HCT116 (cell line): ENCODE results near the gene PRIMPOL. TPM values are rescaled to one million over a fixed set of nuclear protein-coding genes. Genes with fewer than 3 reads are reported as not detected.

Experiments used
- ATAC-seq: fragments of 200-7000 bp; cut with Tn5 transposase; 2 replicates; pipeline ENCODE4 v1.9.1; 2020; ENCODE audit warnings: mild to moderate bottlenecking, moderate library complexity
- BruUV-seq: library from RNA; stranded (reverse); fragments of 400-500 nt; replicated peaks from 2 replicates; lab custom pipeline; 2021; lab: Mats Ljungman, UMichigan
- CTCF ChIA-PET: fragments of 300-600 bp; sonication (Branson Sonifier 250); formaldehyde crosslinking; loops from one replicate; lab custom pipeline; 2021; ENCODE audit warnings: antibody characterized with exemption; lab: Charles Lee
- POLR2A ChIA-PET: fragments of 300-600, 350-600 bp; sonication (Branson Sonifier 250); formaldehyde crosslinking; loops from one replicate; lab custom pipeline; 2021; ENCODE audit warnings: antibody characterized with exemption; lab: Charles Lee
- RAD21 ChIA-PET, 2 experiments: fragments of 300-600 bp; sonication (Branson Sonifier 250); formaldehyde crosslinking; loops; one replicate each; lab custom pipeline; 2023; ENCODE audit warnings: low total read pairs in 2 of 2; ENCODE audit not compliant: uncharacterized antibody in 2 of 2, unreplicated experiment in 2 of 2, low non-redundant PET in 1 of 2; lab: Charles Lee
- DNase-seq: peaks from one replicate; pipeline ENCODE4 v3.0.0-alpha.2; 2010; ENCODE audit warnings: low read depth, low spot score
- H2AFZ ChIP-seq: fragments of 200-600 bp; shearing (Covaris generic), sonication (generic); 2 replicates; pipeline ENCODE4 v1.6.1; 2017; ENCODE audit warnings: low read depth, mixed run types, mixed read lengths, antibody characterized with exemption, low read length; ENCODE audit not compliant: poor library complexity, severe bottlenecking
- H3K27ac ChIP-seq: 2 replicates; pipeline ENCODE4 v1.5.1; 2012; ENCODE audit warnings: low read depth, low read length
- H3K27me3 ChIP-seq: fragments of 200-600 bp; sonication (generic); 2 replicates; pipeline ENCODE4 v1.6.1; 2016; ENCODE audit warnings: mixed run types, low read length, mixed read lengths; ENCODE audit not compliant: insufficient read depth
- H3K36me3 ChIP-seq, 2 experiments: fragments of 200-500 bp in 1 of 2; fragments of 200-600 bp in 1 of 2; sonication (Bioruptor generic) in 1 of 2; sonication (generic) in 1 of 2; 2 replicates each; pipeline versions ENCODE4 v1.5.1 to v1.6.1; 2014 to 2016; ENCODE audit warnings: low read length in 2 of 2, inconsistent platforms in 1 of 2, mixed read lengths in 1 of 2, mixed run types in 1 of 2; ENCODE audit not compliant: insufficient read depth in 2 of 2, control insufficient read depth in 1 of 2
- H3K4me1 ChIP-seq, 2 experiments: fragments of 200-600 bp in 1 of 2; sonication (generic) in 1 of 2; 2 replicates each; pipeline versions ENCODE4 v1.5.1 to v1.6.1; 2012 to 2017; ENCODE audit warnings: low read length in 2 of 2, inconsistent platforms in 1 of 2, mild to moderate bottlenecking in 1 of 2, mixed read lengths in 1 of 2, mixed run types in 1 of 2, moderate library complexity in 1 of 2; ENCODE audit not compliant: insufficient read depth in 2 of 2, control insufficient read depth in 1 of 2
- H3K4me2 ChIP-seq: fragments of 200-600 bp; sonication (generic); 2 replicates; pipeline ENCODE4 v1.6.1; 2017; ENCODE audit warnings: mixed run types, low read length, mixed read lengths
- H3K4me3 ChIP-seq, 2 experiments: fragments of 200-600 bp in 1 of 2; sonication (generic) in 1 of 2; replicated peaks in 1 of 2; 2 replicates each; pipeline ENCODE4 v1.5.1; 2011 to 2016; ENCODE audit warnings: low read length in 2 of 2, control low read depth in 1 of 2, low read depth in 1 of 2, mild to moderate bottlenecking in 1 of 2, mixed read lengths in 1 of 2, mixed run types in 1 of 2
- H3K79me2 ChIP-seq: fragments of 200-600 bp; sonication (generic); 2 replicates; pipeline ENCODE4 v1.6.1; 2017; ENCODE audit warnings: mild to moderate bottlenecking, mixed run types, low read length, moderate library complexity, mixed read lengths; ENCODE audit not compliant: insufficient read depth
- H3K9ac ChIP-seq: fragments of 200-600 bp; sonication (generic); 2 replicates; pipeline ENCODE4 v1.6.1; 2016; ENCODE audit warnings: low read length, mixed read lengths
- H3K9me2 ChIP-seq: fragments of 200-600 bp; sonication (generic), shearing (Covaris generic); 2 replicates; pipeline ENCODE4 v1.6.1; 2017; ENCODE audit warnings: mixed run types, mild to moderate bottlenecking, moderate library complexity; ENCODE audit not compliant: insufficient read depth
- H3K9me3 ChIP-seq, 2 experiments: fragments of 200-500 bp in 1 of 2; fragments of 200-600 bp in 1 of 2; sonication (Bioruptor generic) in 1 of 2; sonication (generic) in 1 of 2; 2 replicates each; pipeline ENCODE4 v1.6.1; 2014 to 2017; ENCODE audit warnings: low read length in 2 of 2, mixed read lengths in 2 of 2, inconsistent platforms in 1 of 2, low read depth in 1 of 2, mild to moderate bottlenecking in 1 of 2, mixed run types in 1 of 2, moderate library complexity in 1 of 2; ENCODE audit not compliant: control insufficient read depth in 1 of 2, insufficient read depth in 1 of 2
- H4K20me1 ChIP-seq: fragments of 200-600 bp; sonication (generic), shearing (Covaris generic); 2 replicates; pipeline ENCODE4 v1.6.1; 2017; ENCODE audit warnings: mixed run types, mild to moderate bottlenecking, moderate library complexity; ENCODE audit not compliant: insufficient read depth
- CEBPB ChIP-seq: IDR thresholded peaks from 2 replicates; pipeline ENCODE4 v1.6.1; 2012; ENCODE audit warnings: low read depth
- CTCF ChIP-seq, 3 experiments: fragments of 200-600 bp in 1 of 3; sonication (generic) in 1 of 3; IDR thresholded peaks in 2 of 3; conservative IDR thresholded peaks in 1 of 3; 2 replicates each; pipeline ENCODE4 v1.5.1; 2012 to 2017; ENCODE audit warnings: low read depth in 2 of 3, low read length in 2 of 3, antibody characterized with exemption in 1 of 3, borderline replicate concordance in 1 of 3, control low read depth in 1 of 3, mild to moderate bottlenecking in 1 of 3, mixed read lengths in 1 of 3, mixed run types in 1 of 3, moderate library complexity in 1 of 3; ENCODE audit not compliant: insufficient read depth in 1 of 3
- EGR1 ChIP-seq: IDR thresholded peaks from 2 replicates; pipeline ENCODE4 v1.6.1; 2012; ENCODE audit warnings: low read depth
- ELF1 ChIP-seq: IDR thresholded peaks from 2 replicates; pipeline ENCODE4 v1.6.1; 2012; ENCODE audit warnings: low read depth, borderline replicate concordance
- EZH2phosphoT487 ChIP-seq: fragments of 200-600 bp; IDR thresholded peaks from 2 replicates; pipeline ENCODE4 v1.6.1; 2018; ENCODE audit warnings: antibody characterized with exemption, borderline replicate concordance
- FOSL1 ChIP-seq: IDR thresholded peaks from 2 replicates; pipeline ENCODE4 v1.6.1; 2012; ENCODE audit warnings: low read depth
- JUND ChIP-seq: IDR thresholded peaks from 2 replicates; pipeline ENCODE4 v1.6.1; 2012
- MAX ChIP-seq: IDR thresholded peaks from 2 replicates; pipeline ENCODE4 v1.6.1; 2012
- POLR2A ChIP-seq: IDR thresholded peaks from 2 replicates; pipeline ENCODE4 v1.7.0; 2011; ENCODE audit warnings: borderline replicate concordance; ENCODE audit not compliant: insufficient read depth, insufficient read length; ENCODE audit errors: extremely low read depth
- POLR2AphosphoS5 ChIP-seq: IDR thresholded peaks from 2 replicates; pipeline ENCODE4 v1.6.1; 2011; ENCODE audit warnings: mild to moderate bottlenecking, low read depth, low read length, moderate library complexity
- RAD21 ChIP-seq: IDR thresholded peaks from 2 replicates; pipeline ENCODE4 v1.6.1; 2012; ENCODE audit warnings: low read depth, mild to moderate bottlenecking
- REST ChIP-seq: IDR thresholded peaks from 2 replicates; pipeline ENCODE4 v1.6.1; 2012; ENCODE audit warnings: low read depth
- SIN3A ChIP-seq: IDR thresholded peaks from 2 replicates; pipeline ENCODE4 v1.6.1; 2012; ENCODE audit warnings: low read depth
- SP1 ChIP-seq: IDR thresholded peaks from 2 replicates; pipeline ENCODE4 v1.6.1; 2012; ENCODE audit warnings: low read depth
- SRF ChIP-seq: IDR thresholded peaks from 2 replicates; pipeline ENCODE4 v1.6.1; 2012; ENCODE audit warnings: low read depth
- TCF7L2 ChIP-seq: IDR thresholded peaks from 2 replicates; pipeline ENCODE4 v1.7.0; 2011; ENCODE audit warnings: borderline replicate concordance, inconsistent platforms; ENCODE audit not compliant: insufficient read depth, insufficient read length; ENCODE audit errors: extremely low read depth
- YY1 ChIP-seq: IDR thresholded peaks from 2 replicates; pipeline ENCODE4 v1.6.1; 2011; ENCODE audit warnings: low read length, low read depth, moderate library complexity, mild to moderate bottlenecking; ENCODE audit not compliant: insufficient replicate concordance; ENCODE audit errors: extremely low read depth
- ZBTB33 ChIP-seq: IDR thresholded peaks from 2 replicates; pipeline ENCODE4 v1.6.1; 2011; ENCODE audit warnings: mild to moderate bottlenecking, low read length, moderate library complexity; ENCODE audit not compliant: insufficient replicate concordance; ENCODE audit errors: extremely low read depth
- intact Hi-C: fragments of 100-400 bp; cut with micrococcal nuclease; formaldehyde crosslinking; loops from 2 replicates; pipeline ENCODE4 v1.10.0; 2022
- total RNA-seq: library from RNA; stranded (reverse); gene quantifications from one replicate; pipeline ENCODE4 v1.2.1, GENCODE V29; 2021; ENCODE audit not compliant: unreplicated experiment

The PRIMPOL gene
- total RNA-seq, 1 experiment from 2014 or later: 11.3 TPM

- Histone ChIP-seq H3K9me2 (no peaks in the 10 kb centered on the region), H3K4me2 (no peak overlapping the region), H3K9me3 (no peaks in the 10 kb centered on the region), H2AFZ (no peak overlapping the region), H3K27me3 (no peaks in the 10 kb centered on the region), H3K9ac (no peak overlapping the region), H4K20me1 (no peaks in the 10 kb centered on the region), H3K27ac (no peak overlapping the region), H3K4me3 (no peak overlapping the region), H3K79me2 (peaks cover 5% of the 10 kb centered on the region; the same call in 1 of the 2 replicates), H3K36me3 (no peaks in the 10 kb centered on the region; a peak in 1 of 4 replicates), H3K4me1 (no peaks in the 10 kb centered on the region)
- RAD21 ChIA-PET: no interaction called here
- no peak for DNase-seq
- no peak for ATAC-seq
- intact Hi-C loops: no loop called here
- POLR2A ChIA-PET: no interaction called here
- BruUV-seq: no TSS peak
- TF ChIP-seq YY1 (no peak), POLR2AphosphoS5 (no peak), RAD21 (no peak), ZBTB33 (no peak), TCF7L2 (no peak), EZH2phosphoT487 (no peak), MAX (no peak), EGR1 (no peak), ELF1 (no peak), JUND (no peak), CEBPB (no peak), SP1 (no peak), SIN3A (no peak), FOSL1 (no peak), SRF (no peak), REST (no peak), POLR2A (no peak), CTCF (IDR thresholded peaks at IDR 0.05 in 2 of 3, conservative IDR thresholded peaks at IDR 0.05 in 1 of 3; ENCODE audit: borderline replicate concordance in 1 of 3, insufficient read depth in 1 of 3, low read depth in 2 of 3, low read length in 2 of 3) (no peak)
- CTCF ChIA-PET: no interaction called here
Observed at GRCh38 chr4:184713887-184714286, 64.3 kb downstream of the PRIMPOL start.
